A673 (cell line): ENCODE data around the gene SEPTIN10. TPM values are rescaled to one million over a fixed set of nuclear protein-coding genes. Genes with fewer than 3 reads are reported as not detected.

ENCODE experiments used
- BruUV-seq: library from RNA; stranded (reverse); fragments of 400-500 nt; replicated peaks from 2 replicates; lab custom pipeline; 2021; lab: Mats Ljungman, UMichigan
- CTCF ChIA-PET: fragments of 300-600 bp; sonication (Branson Sonifier 250); formaldehyde crosslinking; loops from one replicate; lab custom pipeline; 2022; ENCODE audit warnings: antibody characterized with exemption; lab: Charles Lee
- POLR2A ChIA-PET: fragments of 300-600 bp; sonication (Branson Sonifier 250); formaldehyde crosslinking; loops from one replicate; lab custom pipeline; 2022; ENCODE audit warnings: antibody characterized with exemption; ENCODE audit not compliant: low non-redundant PET; lab: Charles Lee
- DNase-seq: peaks from one replicate; pipeline ENCODE4 v3.0.0-alpha.2; 2015; ENCODE audit warnings: low spot score
- H3K27ac ChIP-seq: fragments of 200-600 bp; sonication (generic); 2 replicates; pipeline ENCODE4 v1.5.1; 2016; ENCODE audit warnings: mixed run types, low read depth, mild to moderate bottlenecking, mixed read lengths, antibody characterized with exemption, low read length; ENCODE audit not compliant: poor library complexity, severe bottlenecking
- H3K27me3 ChIP-seq: fragments of 200-600 bp; sonication (generic); replicated peaks from 2 replicates; pipeline ENCODE4 v1.6.1; 2017; ENCODE audit warnings: mixed run types, low read depth, mild to moderate bottlenecking, mixed read lengths, antibody characterized with exemption, low read length; ENCODE audit not compliant: insufficient read depth, poor library complexity
- H3K36me3 ChIP-seq: fragments of 200-600 bp; sonication (generic); 2 replicates; pipeline ENCODE4 v1.6.1; 2016; ENCODE audit warnings: mixed run types, mild to moderate bottlenecking, mixed read lengths, antibody characterized with exemption, low read length; ENCODE audit not compliant: insufficient read depth, poor library complexity, severe bottlenecking
- H3K4me1 ChIP-seq: fragments of 200-600 bp; sonication (generic); 2 replicates; pipeline ENCODE4 v1.6.1; 2017; ENCODE audit warnings: mixed run types, mild to moderate bottlenecking, mixed read lengths, antibody characterized with exemption, low read length; ENCODE audit not compliant: insufficient read depth, poor library complexity, severe bottlenecking
- H3K4me3 ChIP-seq: fragments of 200-600 bp; sonication (generic); 2 replicates; pipeline ENCODE4 v1.5.1; 2016; ENCODE audit warnings: low read depth, mixed run types, mild to moderate bottlenecking, mixed read lengths, low read length; ENCODE audit not compliant: poor library complexity, severe bottlenecking
- H3K9me3 ChIP-seq: fragments of 200-600 bp; sonication (generic); 2 replicates; pipeline ENCODE4 v1.6.1; 2016; ENCODE audit warnings: mixed run types, low read depth, mild to moderate bottlenecking, mixed read lengths, antibody characterized with exemption, low read length; ENCODE audit not compliant: poor library complexity, severe bottlenecking
- CTCF ChIP-seq: fragments of 300-800, 200-600 bp; sonication (generic); conservative IDR thresholded peaks from 2 replicates; pipeline ENCODE4 v1.5.1; 2017; ENCODE audit warnings: low read depth, mild to moderate bottlenecking, antibody characterized with exemption, low read length, moderate library complexity, mixed read lengths
- EZH2 ChIP-seq: fragments of 200-600 bp; sonication (generic); IDR thresholded peaks from 2 replicates; pipeline ENCODE4 v1.6.1; 2017; ENCODE audit warnings: borderline replicate concordance, low read depth, mild to moderate bottlenecking, mixed read lengths, antibody characterized with exemption, low read length; ENCODE audit not compliant: poor library complexity, severe bottlenecking
- intact Hi-C: fragments of 100-400 bp; cut with micrococcal nuclease; formaldehyde crosslinking; loops from one replicate; pipeline ENCODE4 v1.10.0; 2022; ENCODE audit not compliant: unreplicated experiment
- total RNA-seq: library from RNA; stranded (reverse); gene quantifications from 2 replicates; pipeline ENCODE4 v1.2.3, GENCODE V29; 2021

The SEPTIN10 gene
- total RNA-seq, 1 experiment from 2014 or later: 118 TPM

- H3K9me3 ChIP-seq: no peaks in the 10 kb centered on the region
- H3K4me3 ChIP-seq: no peak overlapping the region
- intact Hi-C loops: no loop called here
- H3K27ac ChIP-seq: no peak overlapping the region
- no peak for DNase-seq
- H3K36me3 ChIP-seq: no peaks in the 10 kb centered on the region
- ChIA-PET POLR2A (no interaction called here), CTCF (interaction anchor here (0.7 kb wide), 1 partner anchor 74 kb away, joined by 3 read pairs; no protein-coding TSS in a partner anchor)
- BruUV-seq: no TSS peak
- TF ChIP-seq EZH2 (no peak), CTCF (no peak)
- H3K27me3 ChIP-seq: no peaks in the 10 kb centered on the region
- H3K4me1 ChIP-seq: no peaks in the 10 kb centered on the region
These were observed 19.7 kb upstream of the SEPTIN10 start for GRCh38 chr2:109633284-109633961.

GRCh38 chr2:109632158-109632789 is 18.5 kb upstream of the SEPTIN10 start:
- no peak for DNase-seq
- no TSS peak for BruUV-seq
- H3K27ac ChIP-seq: no peak overlapping the region
- no peaks in the 10 kb centered on the region for H3K27me3 ChIP-seq
- intact Hi-C loops: no loop called here
- TF ChIP-seq EZH2 (no peak), CTCF (no peak)
- ChIA-PET POLR2A (no interaction called here), CTCF (no interaction called here)
- no peaks in the 10 kb centered on the region for H3K4me1 ChIP-seq
- H3K4me3 ChIP-seq: no peak overlapping the region
- H3K36me3 ChIP-seq: no peaks in the 10 kb centered on the region
- H3K9me3 ChIP-seq: no peaks in the 10 kb centered on the region

GRCh38 chr2:109631741-109632140 is 18.0 kb upstream of the SEPTIN10 start:
- H3K27ac ChIP-seq: no peak overlapping the region
- no peaks in the 10 kb centered on the region for H3K36me3 ChIP-seq
- no peaks in the 10 kb centered on the region for H3K9me3 ChIP-seq
- ChIA-PET CTCF (no interaction called here), POLR2A (interaction anchor here (0.6 kb wide), 1 partner anchor 9 kb away, joined by 3 read pairs; no protein-coding TSS in a partner anchor)
- H3K27me3 ChIP-seq: no peaks in the 10 kb centered on the region
- TF ChIP-seq CTCF (no peak), EZH2 (no peak)
- intact Hi-C loops: no loop called here
- no peaks in the 10 kb centered on the region for H3K4me1 ChIP-seq
- no peak for DNase-seq
- no TSS peak for BruUV-seq
- no peak overlapping the region for H3K4me3 ChIP-seq
